Skin of body (tissue), 2 donors: ENCODE data around the gene PTGES. TPM values are rescaled to one million over a fixed set of nuclear protein-coding genes. Genes with fewer than 3 reads are reported as not detected.

Source experiments
- DNase-seq: peaks from one replicate; lab custom pipeline; 2025; lab: John Stamatoyannopoulos, UW
- total RNA-seq: library from RNA; depleted of rRNA; stranded (reverse); fragments of >200 nt; gene quantifications from one replicate; pipeline ENCODE4 v1.2.3, GENCODE V29; 2014

Gene PTGES
- total RNA-seq, 1 donor from 2014 or later = 9.1 TPM

GRCh38 chr9:129719135-129719534 lies 33.7 kb downstream of the PTGES start:
- DNase-seq = no peak

GRCh38 chr9:129718647-129719046 lies 34.2 kb downstream of the PTGES start:
- no peak for DNase-seq

- DNase-seq = no peak
Observed at GRCh38 chr9:129717991-129718390, 34.9 kb downstream of the PTGES start.

GRCh38 chr9:129716091-129716490 lies 36.8 kb downstream of the PTGES start:
- DNase-seq = no peak

GRCh38 chr9:129714511-129715061 lies 38.3 kb downstream of the PTGES start:
- DNase-seq = no peak

GRCh38 chr9:129713402-129713679 lies 39.5 kb downstream of the PTGES start:
- DNase-seq = no peak

- DNase-seq = peak; percentile 63
Observed at GRCh38 chr9:129712634-129713401, 40.0 kb downstream of the PTGES start.

GRCh38 chr9:129710169-129710453 lies 42.7 kb downstream of the PTGES start:
- DNase-seq = no peak

GRCh38 chr9:129709438-129710168 lies 43.2 kb downstream of the PTGES start:
- DNase-seq = no peak

GRCh38 chr9:129708793-129709192 lies 44.0 kb downstream of the PTGES start:
- no peak for DNase-seq

GRCh38 chr9:129704807-129705206 lies 48.0 kb downstream of the PTGES start:
- no peak for DNase-seq

- no peak for DNase-seq
Observed at GRCh38 chr9:129703667-129704355, 49.0 kb downstream of the PTGES start.

GRCh38 chr9:129702589-129703520 lies 50.0 kb downstream of the PTGES start:
- peak; percentile 67 for DNase-seq

- no peak for DNase-seq
Observed at GRCh38 chr9:129701549-129701948, 51.3 kb downstream of the PTGES start.

- DNase-seq = no peak
Observed at GRCh38 chr9:129701054-129701453, 51.8 kb downstream of the PTGES start.

GRCh38 chr9:129698254-129698757 lies 54.5 kb downstream of the PTGES start:
- peak; percentile 41 for DNase-seq

GRCh38 chr9:129697656-129698253 lies 55.1 kb downstream of the PTGES start:
- peak; percentile 83 for DNase-seq

GRCh38 chr9:129696944-129697655 lies 55.7 kb downstream of the PTGES start:
- DNase-seq = peak; percentile 31

- DNase-seq = no peak
Observed at GRCh38 chr9:129695870-129696269, 57.0 kb downstream of the PTGES start.

GRCh38 chr9:129694243-129694646 lies 58.6 kb downstream of the PTGES start:
- DNase-seq = no peak
